ENCODE data around the gene RAD51B. TPM values are rescaled to one million over a fixed set of nuclear protein-coding genes. Genes with fewer than 3 reads are reported as not detected.
A peak's percentile ranks its signal among the peaks of the same experiment; 100 is the strongest.

RAD51B gene
- total and polyA plus RNA-seq, 2 of the 13 experiments (the other 11 are each of a cell fraction or from before 2014, with no cell fraction given), result 7.0 to 9.5 TPM

- TF ChIP-seq, protein P1, sequence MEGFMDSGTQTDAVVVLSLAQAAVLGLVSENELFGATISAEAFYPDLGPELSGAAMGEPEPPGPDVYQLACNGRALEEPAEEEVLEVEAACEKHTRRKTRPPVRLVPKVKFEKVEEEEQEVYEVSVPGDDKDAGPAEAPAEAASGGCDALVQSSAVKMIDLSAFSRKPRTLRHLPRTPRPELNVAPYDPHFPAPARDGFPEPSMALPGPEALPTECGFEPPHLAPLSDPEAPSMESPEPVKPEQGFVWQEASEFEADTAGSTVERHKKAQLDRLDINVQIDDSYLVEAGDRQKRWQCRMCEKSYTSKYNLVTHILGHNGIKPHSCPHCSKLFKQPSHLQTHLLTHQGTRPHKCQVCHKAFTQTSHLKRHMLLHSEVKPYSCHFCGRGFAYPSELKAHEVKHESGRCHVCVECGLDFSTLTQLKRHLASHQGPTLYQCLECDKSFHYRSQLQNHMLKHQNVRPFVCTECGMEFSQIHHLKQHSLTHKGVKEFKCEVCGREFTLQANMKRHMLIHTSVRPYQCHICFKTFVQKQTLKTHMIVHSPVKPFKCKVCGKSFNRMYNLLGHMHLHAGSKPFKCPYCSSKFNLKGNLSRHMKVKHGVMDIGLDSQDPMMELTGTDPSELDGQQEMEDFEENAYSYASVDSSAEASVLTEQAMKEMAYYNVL (CRISPR knock-in tag; IDR thresholded peaks at IDR 0.05; ENCODE audit: borderline replicate concordance), result no peak
- TF ChIP-seq ZBTB20 (CRISPR knock-in tag; IDR thresholded peaks at IDR 0.05; ENCODE audit: borderline replicate concordance, low read depth) (no peak), KDM3A (CRISPR knock-in tag; IDR thresholded peaks at IDR 0.05; ENCODE audit: low read depth) (0 out of 2 replicates have a peak, but pooled peaks have one; percentile 39), CBX5 (CRISPR knock-in tag; IDR thresholded peaks at IDR 0.05; ENCODE audit: borderline replicate concordance) (no peak), SSRP1 (CRISPR knock-in tag; IDR thresholded peaks at IDR 0.05) (no peak), ZNF614 (CRISPR knock-in tag; IDR thresholded peaks at IDR 0.05; ENCODE audit: borderline replicate concordance) (no peak; the same call in 1 of the 2 replicates), GFI1 (CRISPR knock-in tag; IDR thresholded peaks at IDR 0.05; ENCODE audit: borderline replicate concordance) (peak; percentile 99), TCF12 (IDR thresholded peaks at IDR 0.05) (no peak), TCF12 (CRISPR knock-in tag; IDR thresholded peaks at IDR 0.05) (peak; percentile 47; the same call in 1 of the 2 replicates), ZFP36L2 (CRISPR knock-in tag; IDR thresholded peaks at IDR 0.05) (no peak), ZSCAN31 (CRISPR knock-in tag; IDR thresholded peaks at IDR 0.05; ENCODE audit: low read depth) (no peak), ZNF138 (CRISPR knock-in tag; IDR thresholded peaks at IDR 0.05; ENCODE audit: low read depth) (no peak), SKIL (CRISPR knock-in tag; IDR thresholded peaks at IDR 0.05; ENCODE audit: borderline replicate concordance) (peak; percentile 66; the same call in 1 of the 2 replicates), ZNF234 (CRISPR knock-in tag; conservative IDR thresholded peaks at IDR 0.05) (no peak), ZNF616 (CRISPR knock-in tag; IDR thresholded peaks at IDR 0.05; ENCODE audit: low read depth) (no peak), AGO1 (IDR thresholded peaks at IDR 0.05; ENCODE audit: low read depth, low read length, poor library complexity, severe bottlenecking) (no peak), HOXA3 (CRISPR knock-in tag; IDR thresholded peaks at IDR 0.05) (peak; percentile 50; the same call in 1 of the 2 replicates), BRD4 (CRISPR knock-in tag; IDR thresholded peaks at IDR 0.05) (no peak), CHCHD3 (CRISPR knock-in tag; IDR thresholded peaks at IDR 0.05) (no peak), MEIS2 (CRISPR knock-in tag; IDR thresholded peaks at IDR 0.05) (peak; percentile 38; the same call in 1 of the 2 replicates), SP2 (CRISPR knock-in tag; IDR thresholded peaks at IDR 0.05) (no peak), FIP1L1 (IDR thresholded peaks at IDR 0.05; ENCODE audit: borderline replicate concordance, insufficient read depth, low read depth, low read length) (no peak), HOXA5 (CRISPR knock-in tag; IDR thresholded peaks at IDR 0.05) (peak; percentile 76; the same call in 1 of the 2 replicates), IRF2 (CRISPR knock-in tag; IDR thresholded peaks at IDR 0.05) (peak; percentile 35; the same call in 1 of the 2 replicates), DBP (CRISPR knock-in tag; IDR thresholded peaks at IDR 0.05; ENCODE audit: not compliant biosample characterization) (no peak)
- TF ChIP-seq, protein P2, sequence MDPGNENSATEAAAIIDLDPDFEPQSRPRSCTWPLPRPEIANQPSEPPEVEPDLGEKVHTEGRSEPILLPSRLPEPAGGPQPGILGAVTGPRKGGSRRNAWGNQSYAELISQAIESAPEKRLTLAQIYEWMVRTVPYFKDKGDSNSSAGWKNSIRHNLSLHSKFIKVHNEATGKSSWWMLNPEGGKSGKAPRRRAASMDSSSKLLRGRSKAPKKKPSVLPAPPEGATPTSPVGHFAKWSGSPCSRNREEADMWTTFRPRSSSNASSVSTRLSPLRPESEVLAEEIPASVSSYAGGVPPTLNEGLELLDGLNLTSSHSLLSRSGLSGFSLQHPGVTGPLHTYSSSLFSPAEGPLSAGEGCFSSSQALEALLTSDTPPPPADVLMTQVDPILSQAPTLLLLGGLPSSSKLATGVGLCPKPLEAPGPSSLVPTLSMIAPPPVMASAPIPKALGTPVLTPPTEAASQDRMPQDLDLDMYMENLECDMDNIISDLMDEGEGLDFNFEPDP (CRISPR knock-in tag; conservative IDR thresholded peaks at IDR 0.05), result no peak
Observed at GRCh38 chr14:68469208-68469713, 649.7 kb downstream of the RAD51B start (continued).

Data from HepG2 (cell line).